GM12878 (cell line): ENCODE data around the gene PCLO. TPM values are rescaled to one million over a fixed set of nuclear protein-coding genes. Genes with fewer than 3 reads are reported as not detected.

Experiments used
- ATAC-seq: fragments of 200-7000 bp; cut with Tn5 transposase; 3 replicates; pipeline ENCODE4 v1.9.1; 2020; ENCODE audit warnings: mild to moderate bottlenecking, moderate library complexity
- BruUV-seq: library from RNA; stranded (reverse); fragments of 400-500 nt; replicated peaks from 2 replicates; lab custom pipeline; 2021; lab: Mats Ljungman, UMichigan
- CTCF ChIA-PET: fragments of 300-600 bp; sonication (Branson Sonifier 250); formaldehyde crosslinking; extraction: SDS; loops from one replicate; lab custom pipeline; 2021; ENCODE audit warnings: inconsistent platforms; lab: Yijun Ruan, JAX
- POLR2A ChIA-PET: fragments of 350-600 bp; formaldehyde crosslinking; extraction: SDS; loops from one replicate; lab custom pipeline; 2021; ENCODE audit warnings: inconsistent platforms; lab: Charles Lee
- RAD21 ChIA-PET: fragments of 300-600 bp; sonication (Branson Sonifier 250); formaldehyde crosslinking; loops from one replicate; lab custom pipeline; 2023; ENCODE audit warnings: antibody characterized with exemption; ENCODE audit not compliant: unreplicated experiment; lab: Charles Lee
- SMC1A ChIA-PET: fragments of 300-600 bp; sonication (Branson Sonifier 250); formaldehyde crosslinking; loops from one replicate; lab custom pipeline; 2023; ENCODE audit not compliant: unreplicated experiment, uncharacterized antibody; lab: Charles Lee
- DNase-seq: peaks from one replicate; pipeline ENCODE4 v3.0.0-alpha.2; 2011; ENCODE audit warnings: low read depth, low spot score
- FAIRE-seq: peaks from 3 replicates; lab custom pipeline; 2011; peaks lifted over from hg19 to GRCh38; lab: Jason Lieb, UNC
- H2AFZ ChIP-seq: 2 replicates; pipeline ENCODE4 v1.6.0; 2011; ENCODE audit warnings: low read depth, low read length, control low read depth; ENCODE audit not compliant: control insufficient read depth
- H3K27ac ChIP-seq: 2 replicates; pipeline ENCODE4 v1.5.1; 2011; ENCODE audit warnings: control low read depth; ENCODE audit not compliant: control insufficient read depth, insufficient read depth
- H3K27me3 ChIP-seq, 2 experiments: replicated peaks in 1 of 2; 2 replicates each; pipeline versions ENCODE4 v1.6.0 to v1.6.1; 2011; ENCODE audit warnings: low read length in 1 of 2; ENCODE audit not compliant: control insufficient read depth in 2 of 2, insufficient read depth in 2 of 2
- H3K36me3 ChIP-seq, 2 experiments: 2 replicates each; pipeline ENCODE4 v1.5.1; 2011; ENCODE audit warnings: low read length in 1 of 2; ENCODE audit not compliant: control insufficient read depth in 2 of 2, insufficient read depth in 2 of 2
- H3K4me1 ChIP-seq: 2 replicates; pipeline ENCODE4 v1.6.1; 2011; ENCODE audit warnings: mild to moderate bottlenecking, low read length, moderate library complexity, mixed read lengths; ENCODE audit not compliant: control insufficient read depth, insufficient read depth
- H3K4me2 ChIP-seq: 2 replicates; pipeline ENCODE4 v1.6.0; 2011; ENCODE audit warnings: control low read depth; ENCODE audit not compliant: control insufficient read depth, insufficient read depth
- H3K4me3 ChIP-seq: fragments of 200-600 bp; sonication (generic); 2 replicates; pipeline ENCODE4 v1.5.1; 2016
- H3K79me2 ChIP-seq: 2 replicates; pipeline ENCODE4 v1.6.0; 2011; ENCODE audit warnings: low read length; ENCODE audit not compliant: control insufficient read depth, insufficient read depth
- H3K9ac ChIP-seq: 2 replicates; pipeline ENCODE4 v1.8.0; 2011; ENCODE audit warnings: low read length, control low read depth, mixed read lengths; ENCODE audit not compliant: control insufficient read depth, insufficient read depth
- H3K9me3 ChIP-seq: replicated peaks from 3 replicates; pipeline ENCODE4 v1.5.1; 2011; ENCODE audit warnings: mild to moderate bottlenecking, low read length; ENCODE audit not compliant: control insufficient read depth, insufficient read depth
- H4K20me1 ChIP-seq: 2 replicates; pipeline ENCODE4 v1.6.0; 2011; ENCODE audit not compliant: control insufficient read depth, insufficient read depth
- ATF3 ChIP-seq: IDR thresholded peaks from 2 replicates; pipeline ENCODE4 v1.6.1; 2011; ENCODE audit warnings: low read depth, mild to moderate bottlenecking, low read length, moderate library complexity, borderline replicate concordance; ENCODE audit errors: extremely low read depth
- BRCA1 ChIP-seq: IDR thresholded peaks from 2 replicates; pipeline ENCODE4 v1.6.1; 2011; ENCODE audit warnings: low read depth, low read length, improper control_type of control experiment
- CEBPB ChIP-seq, 2 experiments: fragments of 150-350 bp in 1 of 2; IDR thresholded peaks; 2 replicates each; pipeline ENCODE4 v1.6.1; 2012 to 2014; ENCODE audit warnings: low read depth in 2 of 2, low read length in 2 of 2, borderline replicate concordance in 1 of 2, inconsistent platforms in 1 of 2
- CHD2 ChIP-seq: IDR thresholded peaks from 2 replicates; pipeline ENCODE4 v1.6.1; 2011; ENCODE audit warnings: low read depth, low read length, improper control_type of control experiment, borderline replicate concordance
- DPF2 ChIP-seq: fragments of 450-650 bp; IDR thresholded peaks from 2 replicates; pipeline ENCODE4 v1.6.1; 2017; ENCODE audit warnings: mild to moderate bottlenecking
- EED ChIP-seq: sonication (generic); IDR thresholded peaks from 2 replicates; pipeline ENCODE4 v1.6.1; 2016; ENCODE audit warnings: antibody characterized with exemption, low read depth
- FOXK2 ChIP-seq: fragments of 450-650 bp; IDR thresholded peaks from 2 replicates; pipeline ENCODE4 v1.6.1; 2017; ENCODE audit warnings: mild to moderate bottlenecking, moderate library complexity
- MEF2A ChIP-seq: IDR thresholded peaks from 2 replicates; pipeline ENCODE4 v1.6.1; 2011; ENCODE audit warnings: low read depth, mild to moderate bottlenecking, low read length, moderate library complexity; ENCODE audit not compliant: insufficient read depth
- MTA2 ChIP-seq: fragments of 450-650 bp; IDR thresholded peaks from 2 replicates; pipeline ENCODE4 v1.6.1; 2016; ENCODE audit warnings: low read depth, mild to moderate bottlenecking, moderate library complexity
- NFIC ChIP-seq: IDR thresholded peaks from 2 replicates; pipeline ENCODE4 v1.6.1; 2012; ENCODE audit warnings: low read depth, mild to moderate bottlenecking, inconsistent platforms, low read length, moderate library complexity
- NR2C1 ChIP-seq: fragments of 450-650 bp; IDR thresholded peaks from 2 replicates; pipeline ENCODE4 v1.6.1; 2017; ENCODE audit warnings: antibody characterized with exemption, mild to moderate bottlenecking, moderate library complexity
- PML ChIP-seq: IDR thresholded peaks from 2 replicates; pipeline ENCODE4 v1.6.1; 2012; ENCODE audit warnings: low read length, inconsistent platforms
- POLR2AphosphoS2 ChIP-seq: IDR thresholded peaks from 2 replicates; pipeline ENCODE4 v1.6.1; 2011; ENCODE audit warnings: low read depth, mild to moderate bottlenecking, low read length, improper control_type of control experiment, moderate library complexity
- POU2F2 ChIP-seq: IDR thresholded peaks from 3 replicates; pipeline ENCODE4 v1.6.1; 2011; ENCODE audit warnings: low read depth, mild to moderate bottlenecking, low read length, borderline replicate concordance
- SMAD1 ChIP-seq: fragments of 450-650 bp; IDR thresholded peaks from 2 replicates; pipeline ENCODE4 v1.6.1; 2018; ENCODE audit warnings: mild to moderate bottlenecking, low read depth; ENCODE audit not compliant: partially characterized antibody
- TCF12 ChIP-seq: IDR thresholded peaks from 2 replicates; pipeline ENCODE4 v1.6.1; 2011; ENCODE audit warnings: low read depth, mild to moderate bottlenecking, low read length
- TCF3 ChIP-seq: IDR thresholded peaks from 2 replicates; pipeline ENCODE4 v1.6.1; 2012; ENCODE audit warnings: low read depth, mild to moderate bottlenecking, low read length, borderline replicate concordance; ENCODE audit not compliant: insufficient read depth
- ZBTB11 ChIP-seq: fragments of 450-650 bp; formaldehyde crosslinking; IDR thresholded peaks from 2 replicates; pipeline ENCODE4 v1.5.0; 2022; ENCODE audit warnings: mild to moderate bottlenecking, missing genetic modification characterization
- WGBS: methylation state at CpG from one replicate; pipeline ENCODE4 v1.1.6; 2016; ENCODE audit warnings: low lambda C conversion rate; ENCODE audit not compliant: insufficient replicate concordance, insufficient coverage; ENCODE audit errors: missing lambda C conversion rate; 5-methylcytosine and 5-hydroxymethylcytosine counted together
- in situ Hi-C: fragments of 300-500 bp; cut with MboI; formaldehyde crosslinking; loops from 9 replicates; pipeline ENCODE4 v1.14.3; 2018; ENCODE audit warnings: mixed read lengths
- intact Hi-C: fragments of 100-400 bp; cut with micrococcal nuclease; formaldehyde crosslinking; loops from one replicate; pipeline ENCODE4 v1.14.2; 2022; ENCODE audit not compliant: unreplicated experiment
- polyA plus RNA-seq, 11 experiments: library from polyadenylated mRNA; depleted of rRNA in 4 of 11; unstranded in 6 of 11; stranded (reverse) in 5 of 11; fragments of >200 nt; fragmentation: Nextera tagmentation in 4 of 11; fragmentation: Illumina TruSeq in 1 of 11; extraction: Ambion mirVana in 4 of 11; extraction: Trizol in 1 of 11; gene quantifications; 1 replicate in 1 of 11; 2 replicates in 10 of 11; pipeline versions ENCODE4 v1.2.1 to v1.2.3, GENCODE V29; 2011 to 2016; ENCODE audit warnings: inconsistent platforms in 2 of 11, missing spikeins in 2 of 11, low read depth in 1 of 11
- total RNA-seq, 4 experiments: library from RNA; depleted of rRNA in 3 of 4; stranded (reverse); fragments of >200 nt in 3 of 4; fragmentation: Illumina TruSeq in 1 of 4; extraction: Trizol in 1 of 4; gene quantifications; 2 replicates each; pipeline versions ENCODE4 v1.2.1 to v1.2.3, GENCODE V29; 2013 to 2021

The PCLO gene
- total and polyA plus RNA-seq, 10 of the 15 experiments (the other 5 are each of a cell fraction or from before 2014, with no cell fraction given), result 0.01 to 0.08 (median 0.03) TPM; not detected in 6

DNA sequence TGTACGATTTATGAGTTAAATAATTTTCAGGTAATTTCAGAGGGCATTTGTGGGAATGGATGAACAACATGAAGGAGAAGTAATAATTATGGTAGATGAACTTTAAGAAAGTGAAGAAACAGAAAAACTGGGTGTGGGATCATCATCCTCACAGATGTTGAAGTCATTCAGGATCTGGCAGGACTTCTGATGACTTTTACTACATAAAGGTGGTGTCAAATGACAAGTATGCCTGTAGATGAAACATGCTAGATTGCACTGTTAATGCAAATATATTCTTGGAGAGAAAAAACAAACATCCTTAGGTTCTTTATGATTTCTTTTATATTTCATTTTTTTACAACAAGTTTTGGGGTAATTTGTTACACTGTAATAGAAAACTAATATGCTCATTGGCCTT, 230.2 kb downstream of the PCLO start:
- no peak overlapping the region for H3K4me3 ChIP-seq
- in situ Hi-C loops, result no loop called here

DNA sequence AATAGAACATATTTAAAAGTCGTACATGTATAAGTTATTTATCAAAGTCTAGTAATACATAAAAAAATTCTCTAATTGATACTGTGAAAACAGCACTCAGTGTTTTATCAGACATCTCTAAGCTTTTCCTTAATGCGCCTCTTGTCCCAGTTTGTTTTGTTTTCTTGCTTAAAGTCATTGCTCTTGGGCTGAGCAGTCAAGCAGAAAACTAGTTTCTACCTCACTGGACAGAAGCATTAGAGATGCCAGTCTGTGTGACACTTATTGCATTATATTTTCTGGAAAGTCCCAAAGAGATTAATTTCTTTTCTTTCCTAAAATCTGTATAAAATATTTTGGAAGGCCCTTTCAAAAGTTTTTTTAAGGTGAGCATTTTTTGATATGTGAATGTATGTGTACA, 236.2 kb downstream of the PCLO start:
- intact Hi-C loops (no loop called here), in situ Hi-C loops (no loop called here)
- H3K4me1 ChIP-seq, result no peaks in the 10 kb centered on the region
- H3K9ac ChIP-seq, result no peak overlapping the region
- no peak overlapping the region for H3K4me2 ChIP-seq
- H3K27ac ChIP-seq, result no peak overlapping the region
- ChIA-PET CTCF (interaction anchor here (1.1 kb wide), 1 partner anchor 18 kb away, joined by 3 read pairs; no protein-coding TSS in a partner anchor), SMC1A (no interaction called here), RAD21 (no interaction called here), POLR2A (no interaction called here)
- no peaks in the 10 kb centered on the region for H4K20me1 ChIP-seq
- FAIRE-seq (no peak), DNase-seq (no peak), ATAC-seq (peak; percentile 52; the same call in 1 of the 3 replicates)
- 14% methylated on average over 2 of the region's 2 CpGs for WGBS
- no peak overlapping the region for H2AFZ ChIP-seq
- no peaks in the 10 kb centered on the region for H3K9me3 ChIP-seq
- no TSS peak for BruUV-seq
- no peaks in the 10 kb centered on the region for H3K79me2 ChIP-seq
- no peaks in the 10 kb centered on the region for H3K36me3 ChIP-seq
- no peak overlapping the region for H3K4me3 ChIP-seq
- no peaks in the 10 kb centered on the region for H3K27me3 ChIP-seq
- TF ChIP-seq POU2F2, result no peak
- TF ChIP-seq DPF2, result no peak
- no peak for TF ChIP-seq CHD2
- TF ChIP-seq MEF2A, result no peak
- no peak for TF ChIP-seq ZBTB11 (CRISPR knock-in tag)
- TF ChIP-seq EED, result no peak
- TF ChIP-seq CEBPB (IDR thresholded peaks at IDR 0.05; ENCODE audit: borderline replicate concordance in 1 of 2, low read depth in 2 of 2, low read length in 2 of 2), result no peak
- no peak for TF ChIP-seq MTA2
- no peak for TF ChIP-seq NR2C1
- TF ChIP-seq TCF3, result no peak
- TF ChIP-seq NFIC, result no peak
- no peak for TF ChIP-seq BRCA1
- TF ChIP-seq ATF3, result no peak

More for the DNA sequence above, 230.2 kb downstream of the PCLO start:
- BruUV-seq, result no TSS peak
- ATAC-seq (no peak), DNase-seq (no peak), FAIRE-seq (no peak)
- intact Hi-C loops, result no loop called here
- Histone ChIP-seq H3K4me2 (no peak overlapping the region), H3K27me3 (no peaks in the 10 kb centered on the region), H3K27ac (no peak overlapping the region), H3K9ac (no peak overlapping the region), H3K79me2 (no peaks in the 10 kb centered on the region), H2AFZ (no peak overlapping the region), H3K36me3 (no peaks in the 10 kb centered on the region)
- ChIA-PET SMC1A (no interaction called here), POLR2A (no interaction called here), CTCF (no interaction called here), RAD21 (no interaction called here)
- WGBS, result 0% methylated on average over 1 of the region's 1 CpG
- TF ChIP-seq POLR2AphosphoS2 (no peak), FOXK2 (no peak), PML (no peak), SMAD1 (no peak), TCF12 (no peak), CHD2 (no peak)
- TF ChIP-seq, all 136 proteins: peak for 0
- Histone ChIP-seq H4K20me1 (no peaks in the 10 kb centered on the region), H3K9me3 (no peaks in the 10 kb centered on the region), H3K4me1 (no peaks in the 10 kb centered on the region)
